Measurements from ENCODE around the gene PARP2. TPM values are rescaled to one million over a fixed set of nuclear protein-coding genes. Genes with fewer than 3 reads are reported as not detected.

The PARP2 gene
- polyA plus RNA-seq, 1 donor from 2014 or later = 78.7 TPM

GRCh38 chr14:20295067-20295466, 48.4 kb upstream of the PARP2 start:
- no peak overlapping the region for H3K4me2 ChIP-seq (ENCODE audit: low read length)
- no peaks in the 10 kb centered on the region for H3K9me3 ChIP-seq (ENCODE audit: low read length)
- H3K36me3 ChIP-seq (ENCODE audit: insufficient read depth, low read length) = peaks cover 18% of the 10 kb centered on the region

GRCh38 chr14:20302042-20302755, 41.2 kb upstream of the PARP2 start:
- no peaks in the 10 kb centered on the region for H3K9me2 ChIP-seq (ENCODE audit: insufficient read depth, low read length)
- H4K20me1 ChIP-seq (ENCODE audit: insufficient read depth) = no peaks in the 10 kb centered on the region
- H3K79me2 ChIP-seq (replicated peaks; ENCODE audit: insufficient read depth, low read length) = peaks cover 28% of the 10 kb centered on the region
- no peak overlapping the region for H2AFZ ChIP-seq (ENCODE audit: low read depth, low read length)
- H3K27me3 ChIP-seq (ENCODE audit: insufficient read depth, low read depth, low read length) = no peaks in the 10 kb centered on the region
- H3K4me2 ChIP-seq (ENCODE audit: low read length) = no peak overlapping the region
- H3K9me3 ChIP-seq (ENCODE audit: low read length) = no peaks in the 10 kb centered on the region
- H3K9ac ChIP-seq (ENCODE audit: low read length) = no peak overlapping the region
- H3K36me3 ChIP-seq (ENCODE audit: insufficient read depth, low read length) = no peaks in the 10 kb centered on the region
- no peak overlapping the region for H3K4me3 ChIP-seq (ENCODE audit: low read length)
- no peaks in the 10 kb centered on the region for H3F3A ChIP-seq (ENCODE audit: insufficient read depth, low read length, poor library complexity, severe bottlenecking)
- H3K27ac ChIP-seq (ENCODE audit: low read length) = no peak overlapping the region
- TF ChIP-seq MXI1 (conservative IDR thresholded peaks at IDR 0.05; ENCODE audit: poor library complexity, severe bottlenecking) = no peak
- no peak for TF ChIP-seq CTCF (IDR thresholded peaks at IDR 0.05; ENCODE audit: poor library complexity, severe bottlenecking)
- TF ChIP-seq EP300 (conservative IDR thresholded peaks at IDR 0.05; ENCODE audit: poor library complexity, severe bottlenecking) = no peak
- TF ChIP-seq RAD21 (conservative IDR thresholded peaks at IDR 0.05) = no peak
- TF ChIP-seq SMC3 (conservative IDR thresholded peaks at IDR 0.05; ENCODE audit: poor library complexity) = no peak

More at GRCh38 chr14:20295067-20295466, 48.4 kb upstream of the PARP2 start:
- Histone ChIP-seq H3K27ac (ENCODE audit: low read length) (no peak overlapping the region), H3K79me2 (replicated peaks; ENCODE audit: insufficient read depth, low read length) (no peaks in the 10 kb centered on the region), H3K9ac (ENCODE audit: low read length) (no peak overlapping the region), H3F3A (ENCODE audit: insufficient read depth, low read length, poor library complexity, severe bottlenecking) (no peaks in the 10 kb centered on the region), H3K9me2 (ENCODE audit: insufficient read depth, low read length) (no peaks in the 10 kb centered on the region), H2AFZ (ENCODE audit: low read depth, low read length) (no peak overlapping the region), H4K20me1 (ENCODE audit: insufficient read depth) (no peaks in the 10 kb centered on the region), H3K4me3 (ENCODE audit: low read length) (no peak overlapping the region), H3K27me3 (ENCODE audit: insufficient read depth, low read depth, low read length) (no peaks in the 10 kb centered on the region)
- no peak for TF ChIP-seq POLR2AphosphoS5 (IDR thresholded peaks at IDR 0.05)
- TF ChIP-seq SMC3 (conservative IDR thresholded peaks at IDR 0.05; ENCODE audit: poor library complexity) = no peak
- TF ChIP-seq REST (IDR thresholded peaks at IDR 0.05; ENCODE audit: borderline replicate concordance) = no peak
- no peak for TF ChIP-seq EP300 (conservative IDR thresholded peaks at IDR 0.05; ENCODE audit: poor library complexity, severe bottlenecking)
- TF ChIP-seq CTCF (IDR thresholded peaks at IDR 0.05; ENCODE audit: poor library complexity, severe bottlenecking) = no peak
- no peak for TF ChIP-seq MXI1 (conservative IDR thresholded peaks at IDR 0.05; ENCODE audit: poor library complexity, severe bottlenecking)
- TF ChIP-seq RAD21 (conservative IDR thresholded peaks at IDR 0.05) = no peak
- no peak for TF ChIP-seq EZH2 (IDR thresholded peaks at IDR 0.05; ENCODE audit: borderline replicate concordance, insufficient read depth, low read length, poor library complexity, severe bottlenecking)
- no peak for TF ChIP-seq TAF1 (IDR thresholded peaks at IDR 0.05; ENCODE audit: low read depth)
